AML-193 (cell line): ENCODE results near the gene DHFR2.
"Not testable (repeated sequence)": the region's sequence is repeated elsewhere in the genome, so short reads cannot be mapped to it uniquely, and the experiment has no call there.

Experiments
- DNase-seq, 2 experiments: peaks; one replicate each; lab custom pipeline; 2025; lab: John Stamatoyannopoulos, UW

The DHFR2 gene

GRCh38 chr3:94065122-94065521 lies 2.4 kb upstream of the DHFR2 start:
- no peak for DNase-seq

- DNase-seq: no peak
Observed at GRCh38 chr3:94064243-94064860, 1.6 kb upstream of the DHFR2 start.

- no peak for DNase-seq
Observed at GRCh38 chr3:94063496-94064119, 892 bp upstream of the DHFR2 start.

- DNase-seq: no peak
Observed at GRCh38 chr3:94061297-94061696, 1.4 kb downstream of the DHFR2 start.

GRCh38 chr3:94050546-94050945 lies 12.2 kb downstream of the DHFR2 start:
- DNase-seq: no peak

GRCh38 chr3:94049267-94049666 lies 13.4 kb downstream of the DHFR2 start:
- no peak for DNase-seq

GRCh38 chr3:94046533-94046932 lies 16.2 kb downstream of the DHFR2 start:
- DNase-seq: no peak

- not testable (repeated sequence) for DNase-seq
Observed at GRCh38 chr3:94044100-94044936, 18.4 kb downstream of the DHFR2 start.

GRCh38 chr3:94043285-94043684 lies 19.4 kb downstream of the DHFR2 start:
- DNase-seq: no peak

- DNase-seq: peak; percentile 58 to 69
Observed at GRCh38 chr3:94036909-94037507, 25.7 kb downstream of the DHFR2 start.

- no peak for DNase-seq
Observed at GRCh38 chr3:94028093-94028837, 34.5 kb downstream of the DHFR2 start, which contains the start of gene STX19. TSS of gene STX19 (minus strand) at chr3:94028597. CDS start at chr3:94015269, 13,328 bp downstream.

GRCh38 chr3:94026623-94027022 lies 36.1 kb downstream of the DHFR2 start:
- DNase-seq: no peak

- DNase-seq: no peak
Observed at GRCh38 chr3:94024385-94024784, 38.3 kb downstream of the DHFR2 start.

- no peak for DNase-seq
Observed at GRCh38 chr3:94020293-94020692, 42.4 kb downstream of the DHFR2 start.

- no peak for DNase-seq
Observed at GRCh38 chr3:94019659-94020058, 43.1 kb downstream of the DHFR2 start.

GRCh38 chr3:94015025-94015424 lies 47.7 kb downstream of the DHFR2 start:
- DNase-seq: no peak

GRCh38 chr3:94012185-94012584 lies 50.5 kb downstream of the DHFR2 start:
- DNase-seq: no peak

GRCh38 chr3:94011233-94011711 lies 51.4 kb downstream of the DHFR2 start:
- DNase-seq: peak; percentile 24 to 36

GRCh38 chr3:94009608-94010007 lies 53.1 kb downstream of the DHFR2 start:
- DNase-seq: no peak

GRCh38 chr3:94008253-94008652 lies 54.5 kb downstream of the DHFR2 start:
- no peak for DNase-seq
